Left lobe of liver (tissue), 2 donors: ENCODE data around the gene ATXN1. TPM values are rescaled to one million over a fixed set of nuclear protein-coding genes. Genes with fewer than 3 reads are reported as not detected.

ENCODE experiments used
- ATAC-seq: fragments of 200-7000 bp; cut with Tn5 transposase; one replicate; pipeline ENCODE4 v1.9.1; 2020; ENCODE audit warnings: mild to moderate bottlenecking, moderate library complexity
- DNase-seq: peaks from one replicate; pipeline ENCODE4 v3.0.0-alpha.2; 2020; ENCODE audit warnings: low spot score
- total RNA-seq: library from RNA; stranded (reverse); gene quantifications from one replicate; pipeline ENCODE4 v1.2.1, GENCODE V29; 2021
- donor health status: DM: no; HTN: no; CAD: no; lungs with moderate emphysema.
- donor health status: DM: no; HTN: yes; CAD: no.

Gene ATXN1
- total RNA-seq, 1 donor from 2014 or later = 29.5 TPM

- ATAC-seq (peak; percentile 17), DNase-seq (no peak)
Measured at GRCh38 chr6:16748025-16748319, 13.3 kb downstream of the ATXN1 start.

DNA sequence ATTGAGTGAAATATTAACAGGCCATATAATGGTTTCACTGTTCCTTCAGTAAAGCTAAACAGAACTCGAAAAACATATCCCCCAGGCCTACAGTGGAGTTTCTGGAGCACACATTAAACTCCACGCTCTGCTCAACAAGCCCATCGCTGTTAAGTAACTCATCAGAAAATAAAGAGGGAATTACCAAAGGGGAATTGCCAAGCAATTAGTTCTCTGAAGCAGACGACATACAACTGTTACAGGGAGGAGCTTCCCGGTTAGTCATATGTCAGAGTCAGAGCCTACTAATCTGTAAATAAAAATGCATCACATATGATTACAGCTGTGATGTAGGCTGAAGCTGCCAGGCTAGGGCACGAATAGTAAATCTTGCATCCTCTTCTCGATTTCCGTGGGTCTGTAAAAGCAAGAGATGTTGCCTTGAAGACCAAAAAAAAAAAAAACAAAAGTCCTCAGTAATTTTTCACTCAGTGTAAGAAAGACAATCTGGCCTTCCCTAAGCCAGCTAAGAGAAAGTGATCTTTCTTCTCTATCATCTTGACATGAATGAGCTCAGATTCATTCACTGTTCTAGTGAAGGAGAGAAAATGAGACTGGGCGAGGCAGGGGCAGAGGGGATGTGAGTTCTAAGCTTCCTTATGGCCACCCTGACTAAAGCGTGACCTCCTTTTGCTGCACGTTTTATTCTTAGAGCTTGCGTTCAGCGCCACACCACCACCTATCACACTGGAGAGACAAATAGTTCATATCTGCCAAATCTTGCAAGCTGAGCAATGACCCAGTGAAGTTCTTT lies 13.8 kb downstream of the ATXN1 start:
- DNase-seq (no peak), ATAC-seq (peak; percentile 73)

- ATAC-seq (no peak), DNase-seq (no peak)
Measured at GRCh38 chr6:16746812-16747211, 14.4 kb downstream of the ATXN1 start.

- DNase-seq (no peak), ATAC-seq (no peak)
Measured at GRCh38 chr6:16746401-16746800, 14.9 kb downstream of the ATXN1 start.

- no peak for ATAC-seq
- no peak for DNase-seq
Measured at GRCh38 chr6:16743664-16744210, 17.5 kb downstream of the ATXN1 start.

GRCh38 chr6:16742116-16742515 lies 19.1 kb downstream of the ATXN1 start:
- DNase-seq (no peak), ATAC-seq (no peak)

DNA sequence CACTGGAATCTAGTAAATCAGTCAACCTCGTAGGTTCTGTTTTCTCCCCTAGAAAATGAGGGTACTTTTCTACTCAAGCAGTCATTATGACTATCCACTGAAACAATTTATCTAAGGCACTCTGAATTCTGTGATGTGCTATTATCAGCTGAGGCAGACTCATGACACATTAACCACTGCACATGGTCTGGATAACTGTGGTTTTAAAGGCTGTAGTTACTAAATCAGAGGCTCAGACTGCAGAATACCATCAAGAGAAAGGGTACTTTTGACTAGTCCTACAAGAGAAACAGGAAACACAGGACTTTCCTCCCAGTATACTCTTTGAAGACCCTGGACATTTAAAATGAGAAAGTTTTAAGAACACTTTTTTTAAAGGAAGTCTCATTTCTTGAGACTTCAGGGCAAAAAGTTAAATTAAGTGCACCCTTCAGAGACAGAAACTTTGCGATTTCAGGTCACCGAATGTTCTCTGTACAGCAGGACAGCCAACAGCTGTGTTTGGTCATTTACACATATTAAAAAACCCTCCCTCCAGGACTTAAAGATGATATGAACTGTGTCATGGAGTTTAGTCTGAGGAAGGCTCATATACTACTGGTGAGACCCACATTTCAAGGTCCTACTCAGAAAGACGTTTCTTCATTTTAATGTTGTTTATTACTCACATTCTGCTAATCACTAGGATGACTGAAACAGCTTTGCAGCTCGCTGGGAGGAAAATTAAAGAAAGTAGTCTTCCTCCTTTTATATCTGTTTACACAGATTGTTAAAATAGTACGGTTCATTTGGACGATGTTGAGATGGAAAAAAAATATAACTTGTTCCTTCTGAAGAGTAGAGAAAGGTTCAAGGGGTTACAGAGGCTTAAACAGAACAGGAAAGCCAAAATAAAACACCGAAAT lies 19.9 kb downstream of the ATXN1 start:
- ATAC-seq (no peak), DNase-seq (no peak)

DNA sequence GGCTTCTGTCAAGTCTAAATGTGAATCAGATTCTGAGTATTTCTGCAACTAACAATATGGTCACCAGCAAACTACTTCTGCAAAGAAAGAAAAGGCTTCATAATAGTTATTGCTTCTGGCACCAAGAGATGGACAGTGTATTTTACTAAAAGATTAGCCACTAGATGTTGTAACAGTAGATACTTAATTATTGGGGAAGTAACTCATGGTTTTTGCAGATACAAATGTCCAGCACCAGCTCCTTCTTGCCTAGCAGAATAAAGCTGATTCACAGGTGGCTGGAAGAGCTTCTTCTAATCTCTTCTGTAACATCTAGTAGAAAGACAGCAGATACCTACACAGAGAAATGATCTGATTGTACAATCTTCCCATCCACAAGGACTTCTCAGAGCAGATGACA lies 21.2 kb downstream of the ATXN1 start:
- ATAC-seq (no peak), DNase-seq (no peak)

DNA sequence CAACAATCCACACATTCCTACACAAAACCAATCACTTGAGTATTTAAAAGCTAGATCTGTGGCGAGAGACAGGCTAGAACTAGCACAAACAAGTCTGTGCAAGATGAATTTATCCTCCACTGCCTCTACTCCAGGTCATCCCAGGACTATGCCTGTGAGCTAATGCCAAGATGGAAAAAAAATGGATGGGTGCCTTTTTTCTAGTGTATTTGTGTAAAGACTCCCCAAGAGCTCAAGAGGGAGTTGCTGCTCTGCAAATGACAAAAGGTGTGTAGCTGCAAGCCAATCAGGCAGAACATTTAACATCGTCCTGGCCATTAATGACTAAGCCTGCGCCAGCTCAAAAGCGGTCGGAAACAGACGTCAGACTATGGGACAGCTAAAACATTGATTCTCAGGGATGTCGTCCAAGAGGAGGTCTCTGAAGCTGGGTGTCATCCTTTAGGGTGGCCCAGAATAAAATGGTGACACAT lies 21.9 kb downstream of the ATXN1 start:
- DNase-seq = no peak
- peak; percentile 24 for ATAC-seq

GRCh38 chr6:16737925-16738324 lies 23.3 kb downstream of the ATXN1 start:
- ATAC-seq (no peak), DNase-seq (no peak)

DNA sequence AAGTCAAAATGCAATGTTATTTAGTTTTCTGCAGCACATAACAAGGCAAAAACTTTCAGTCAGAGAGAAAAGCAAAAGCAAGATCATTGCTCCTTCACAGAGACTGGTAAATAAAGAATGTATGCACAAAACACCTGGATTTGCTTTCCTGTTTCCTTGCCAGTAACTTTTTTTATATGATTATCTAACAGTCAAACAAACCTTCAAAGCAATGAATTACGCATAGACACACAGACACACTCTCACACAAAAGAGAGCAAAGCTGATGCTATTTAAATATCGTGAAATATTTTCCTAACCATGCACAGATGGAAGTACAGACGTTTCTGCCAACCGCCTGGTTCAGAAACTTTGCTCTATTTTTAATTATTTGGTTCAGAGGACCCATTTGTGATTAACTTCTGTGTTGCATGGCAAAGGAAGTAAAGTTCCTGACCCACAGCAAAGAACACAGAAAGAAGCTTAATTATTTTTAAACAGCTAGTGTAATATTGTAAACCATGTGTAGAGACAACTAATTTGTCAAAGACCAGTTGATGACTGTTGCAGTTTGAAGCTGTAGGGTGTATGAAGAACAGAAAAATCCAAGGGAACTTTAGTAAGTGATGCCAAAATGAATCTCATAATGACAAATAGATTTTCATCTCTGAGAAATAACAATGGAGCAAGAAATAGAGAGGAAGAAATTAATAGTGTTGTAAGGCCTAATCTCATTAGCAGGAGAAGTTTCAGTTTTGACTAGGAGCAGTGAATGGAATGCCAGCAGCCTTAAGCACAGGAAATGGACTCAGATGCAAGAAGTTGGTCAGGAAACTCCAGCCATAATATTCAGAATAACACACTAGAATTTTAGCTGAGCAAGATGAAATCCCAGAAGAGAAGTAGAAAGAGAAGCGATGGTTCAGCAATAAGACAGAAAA lies 24.1 kb downstream of the ATXN1 start:
- peak; percentile 28 for ATAC-seq
- no peak for DNase-seq

- ATAC-seq (no peak), DNase-seq (no peak)
Measured at GRCh38 chr6:16735014-16735413, 26.2 kb downstream of the ATXN1 start.

DNA sequence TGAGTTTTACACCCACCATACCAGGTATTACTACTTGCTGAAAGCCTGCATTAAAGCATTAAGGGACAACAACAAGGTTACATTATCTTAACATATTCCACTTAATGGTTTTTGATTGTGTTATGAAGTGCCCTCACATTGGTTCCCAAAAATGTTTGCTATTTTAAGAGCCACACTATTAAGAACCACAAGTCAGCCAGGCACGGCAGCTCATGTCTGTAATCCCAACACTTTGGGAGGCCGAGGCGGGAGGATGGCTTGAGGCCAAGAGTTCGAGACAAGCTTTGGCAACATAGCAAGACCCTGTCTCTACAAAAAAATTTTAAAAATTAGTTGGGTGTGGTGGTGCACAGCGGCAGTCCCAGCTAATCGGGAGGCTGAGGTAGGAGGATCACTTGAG lies 28.2 kb downstream of the ATXN1 start:
- no peak for ATAC-seq
- DNase-seq = no peak

DNA sequence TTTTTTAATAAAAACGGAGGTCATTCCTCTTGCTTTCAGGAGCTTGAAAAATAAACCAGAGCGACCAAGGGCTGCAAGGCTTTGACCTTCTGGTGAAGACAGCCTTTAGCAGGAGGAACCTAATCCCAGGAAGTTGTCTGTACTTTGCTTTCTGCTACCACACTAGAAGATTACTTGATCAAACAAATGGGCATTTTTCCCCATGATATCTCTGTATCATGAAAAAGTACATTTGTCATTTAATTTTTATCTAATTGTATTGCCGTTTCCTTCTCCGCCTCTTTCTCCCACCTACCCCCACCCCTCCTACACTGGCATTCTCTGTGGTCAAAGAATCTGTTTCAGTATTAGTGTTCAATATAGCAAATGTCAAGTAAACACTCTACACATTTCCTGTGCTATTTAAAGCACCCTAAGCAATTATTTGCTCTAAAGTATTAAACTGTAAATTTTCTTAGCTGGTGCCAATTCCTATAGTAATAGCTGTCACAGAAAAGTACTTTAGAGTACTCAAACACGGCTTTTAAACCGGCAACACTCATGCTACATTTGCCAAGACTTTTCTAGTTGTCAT lies 29.7 kb downstream of the ATXN1 start:
- no peak for DNase-seq
- peak; percentile 49 for ATAC-seq

- ATAC-seq = peak; percentile 64
- no peak for DNase-seq
Measured at GRCh38 chr6:16730738-16731477, 30.4 kb downstream of the ATXN1 start.

GRCh38 chr6:16729744-16730143 lies 31.5 kb downstream of the ATXN1 start:
- DNase-seq (no peak), ATAC-seq (no peak)

- ATAC-seq (no peak), DNase-seq (no peak)
Measured at GRCh38 chr6:16729183-16729691, 32.0 kb downstream of the ATXN1 start.

DNA sequence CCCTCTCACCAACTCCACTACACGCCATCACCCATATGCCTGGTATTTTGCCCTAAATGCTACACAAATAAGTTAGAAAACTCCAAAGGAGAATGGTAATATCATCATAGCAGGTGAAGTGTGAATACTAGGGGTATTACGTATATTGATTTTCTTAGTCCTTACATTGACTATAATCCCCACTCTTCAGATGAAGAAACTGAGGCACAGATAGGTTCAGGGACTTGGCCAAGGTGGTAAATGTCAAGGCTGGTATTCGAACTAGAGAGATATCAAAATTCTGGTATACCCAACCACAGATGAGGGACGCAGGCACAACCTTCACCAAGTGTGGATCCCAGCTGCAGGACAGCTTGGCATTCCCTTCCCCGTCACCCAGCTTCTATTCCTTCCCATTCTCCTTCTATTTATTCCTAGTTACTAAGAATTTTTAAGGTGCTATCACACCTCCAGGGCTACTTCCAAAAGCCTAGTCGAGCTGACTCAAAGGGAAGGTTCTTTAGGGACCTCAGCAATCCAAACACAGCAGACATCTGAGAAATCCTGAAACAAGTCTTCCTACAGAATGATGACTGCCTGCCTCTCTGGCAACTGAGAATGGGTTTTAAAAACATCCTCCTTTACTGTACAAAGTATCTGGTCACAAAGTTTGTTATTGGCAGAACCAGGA lies 32.6 kb downstream of the ATXN1 start:
- ATAC-seq (no peak), DNase-seq (no peak)

DNA sequence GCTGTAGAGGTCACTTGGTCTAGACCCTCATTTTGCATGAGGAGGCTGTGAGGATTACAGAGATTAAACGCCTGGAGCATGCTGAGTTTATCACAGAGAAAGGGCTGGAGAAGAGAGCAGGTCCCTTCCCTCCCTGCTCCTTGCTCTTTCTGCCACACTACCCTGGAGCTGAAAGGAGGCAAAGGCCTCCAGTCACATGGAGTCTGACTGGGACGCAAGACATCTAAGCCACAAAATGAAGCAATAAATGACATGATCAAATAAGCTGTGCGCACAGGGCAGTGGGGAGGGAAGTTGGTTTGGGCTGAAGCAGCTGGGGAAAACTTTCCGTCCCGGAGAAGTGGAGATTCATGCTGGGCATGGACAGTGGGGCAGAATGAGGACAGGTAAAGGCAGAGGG lies 33.3 kb downstream of the ATXN1 start:
- peak; percentile 49 for ATAC-seq

More for the DNA sequence above, 33.3 kb downstream of the ATXN1 start:
- no peak for DNase-seq
